Measurements from ENCODE around the gene PARM1. TPM values are rescaled to one million over a fixed set of nuclear protein-coding genes. Genes with fewer than 3 reads are reported as not detected.

Gene PARM1
- total RNA-seq, 1 donor from 2014 or later = not detected

- no peak for DNase-seq (ENCODE audit: low read depth)
- Histone ChIP-seq H3K27me3 (ENCODE audit: control insufficient read depth, insufficient read depth, low read length) (no peaks in the 10 kb centered on the region), H3K36me3 (ENCODE audit: control insufficient read depth, insufficient read depth, low read length) (no peaks in the 10 kb centered on the region), H3K4me3 (ENCODE audit: low read depth, low read length) (no peak overlapping the region)
- FAIRE-seq = no peak
- no peak for TF ChIP-seq CTCF (IDR thresholded peaks at IDR 0.05; ENCODE audit: insufficient read depth, low read length, severe bottlenecking)
Measured at GRCh38 chr4:74950882-74951281, 18.0 kb downstream of the PARM1 start.

GRCh38 chr4:74953647-74954046 lies 20.7 kb downstream of the PARM1 start:
- no peak overlapping the region for H3K4me3 ChIP-seq (ENCODE audit: low read depth, low read length)
- no peaks in the 10 kb centered on the region for H3K27me3 ChIP-seq (ENCODE audit: control insufficient read depth, insufficient read depth, low read length)
- H3K36me3 ChIP-seq (ENCODE audit: control insufficient read depth, insufficient read depth, low read length) = no peaks in the 10 kb centered on the region
- no peak for TF ChIP-seq CTCF (IDR thresholded peaks at IDR 0.05; ENCODE audit: insufficient read depth, low read length, severe bottlenecking)
- FAIRE-seq (no peak), DNase-seq (ENCODE audit: low read depth) (no peak)

- DNase-seq (ENCODE audit: low read depth) (no peak), FAIRE-seq (no peak)
- Histone ChIP-seq H3K27me3 (ENCODE audit: control insufficient read depth, insufficient read depth, low read length) (no peaks in the 10 kb centered on the region), H3K4me3 (ENCODE audit: low read depth, low read length) (no peak overlapping the region), H3K36me3 (ENCODE audit: control insufficient read depth, insufficient read depth, low read length) (no peaks in the 10 kb centered on the region)
- no peak for TF ChIP-seq CTCF (IDR thresholded peaks at IDR 0.05; ENCODE audit: insufficient read depth, low read length, severe bottlenecking)
Measured at GRCh38 chr4:74958881-74959280, 26.0 kb downstream of the PARM1 start.

- FAIRE-seq = no peak
- Histone ChIP-seq H3K27me3 (ENCODE audit: control insufficient read depth, insufficient read depth, low read length) (no peaks in the 10 kb centered on the region), H3K36me3 (ENCODE audit: control insufficient read depth, insufficient read depth, low read length) (no peaks in the 10 kb centered on the region), H3K4me3 (ENCODE audit: low read depth, low read length) (no peak overlapping the region)
- DNase-seq (ENCODE audit: low read depth) = no peak
- no peak for TF ChIP-seq CTCF (IDR thresholded peaks at IDR 0.05; ENCODE audit: insufficient read depth, low read length, severe bottlenecking)
Measured at GRCh38 chr4:74961230-74961629, 28.3 kb downstream of the PARM1 start.

GRCh38 chr4:74962584-74962983 lies 29.7 kb downstream of the PARM1 start:
- FAIRE-seq (no peak), DNase-seq (ENCODE audit: low read depth) (no peak)
- H3K4me3 ChIP-seq (ENCODE audit: low read depth, low read length) = no peak overlapping the region
- no peaks in the 10 kb centered on the region for H3K36me3 ChIP-seq (ENCODE audit: control insufficient read depth, insufficient read depth, low read length)
- H3K27me3 ChIP-seq (ENCODE audit: control insufficient read depth, insufficient read depth, low read length) = no peaks in the 10 kb centered on the region
- TF ChIP-seq CTCF (IDR thresholded peaks at IDR 0.05; ENCODE audit: insufficient read depth, low read length, severe bottlenecking) = no peak

- H3K36me3 ChIP-seq (ENCODE audit: control insufficient read depth, insufficient read depth, low read length) = no peaks in the 10 kb centered on the region
- DNase-seq (ENCODE audit: low read depth) (no peak), FAIRE-seq (no peak)
- TF ChIP-seq CTCF (IDR thresholded peaks at IDR 0.05; ENCODE audit: insufficient read depth, low read length, severe bottlenecking) = no peak
- H3K4me3 ChIP-seq (ENCODE audit: low read depth, low read length) = no peak overlapping the region
- no peaks in the 10 kb centered on the region for H3K27me3 ChIP-seq (ENCODE audit: control insufficient read depth, insufficient read depth, low read length)
Measured at GRCh38 chr4:74964311-74964710, 31.4 kb downstream of the PARM1 start.
